OCI-LY7 (cell line): ENCODE results near the gene SPTLC1.

Source experiments
- EZH2phosphoT487 ChIP-seq: fragments of 200-600 bp; sonication (generic); IDR thresholded peaks from 2 replicates; pipeline ENCODE4 v1.6.1; 2018; ENCODE audit warnings: low read depth, borderline replicate concordance, mild to moderate bottlenecking, mixed run types, antibody characterized with exemption, low read length, moderate library complexity, mixed read lengths
- TF ChIP-seq, protein P1 (sequence below): fragments of 200-600 bp; sonication (generic); conservative IDR thresholded peaks from 2 replicates; pipeline ENCODE4 v1.5.1; 2014; ENCODE audit warnings: mild to moderate bottlenecking, antibody characterized with exemption, low read length, moderate library complexity, mixed read lengths

DNA sequence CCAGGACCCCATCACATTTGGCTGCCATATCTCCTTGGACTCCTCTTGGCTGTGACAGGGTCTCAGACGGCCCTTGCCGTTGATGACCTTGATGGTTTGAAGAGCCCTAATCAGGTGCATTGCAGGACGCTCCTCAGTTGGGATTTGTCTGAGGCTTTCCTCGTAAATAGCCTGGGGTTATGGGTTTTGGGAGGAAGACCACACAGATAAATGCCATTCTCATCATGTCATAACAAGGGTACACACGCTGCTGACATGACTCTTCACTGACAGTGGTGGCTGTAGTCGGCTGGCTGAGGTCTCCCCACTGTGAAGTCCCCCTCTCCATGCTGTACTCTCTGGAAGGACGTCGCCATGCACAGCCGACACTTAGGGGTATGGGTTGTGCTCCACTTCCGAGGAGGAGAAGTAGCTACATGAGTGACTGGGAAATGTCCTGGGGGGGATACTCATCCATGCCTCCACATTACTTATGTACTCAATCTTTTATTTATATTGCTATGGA, 42.9 kb upstream of the SPTLC1 start:
- TF ChIP-seq EZH2phosphoT487: no peak
- TF ChIP-seq, protein P1, sequence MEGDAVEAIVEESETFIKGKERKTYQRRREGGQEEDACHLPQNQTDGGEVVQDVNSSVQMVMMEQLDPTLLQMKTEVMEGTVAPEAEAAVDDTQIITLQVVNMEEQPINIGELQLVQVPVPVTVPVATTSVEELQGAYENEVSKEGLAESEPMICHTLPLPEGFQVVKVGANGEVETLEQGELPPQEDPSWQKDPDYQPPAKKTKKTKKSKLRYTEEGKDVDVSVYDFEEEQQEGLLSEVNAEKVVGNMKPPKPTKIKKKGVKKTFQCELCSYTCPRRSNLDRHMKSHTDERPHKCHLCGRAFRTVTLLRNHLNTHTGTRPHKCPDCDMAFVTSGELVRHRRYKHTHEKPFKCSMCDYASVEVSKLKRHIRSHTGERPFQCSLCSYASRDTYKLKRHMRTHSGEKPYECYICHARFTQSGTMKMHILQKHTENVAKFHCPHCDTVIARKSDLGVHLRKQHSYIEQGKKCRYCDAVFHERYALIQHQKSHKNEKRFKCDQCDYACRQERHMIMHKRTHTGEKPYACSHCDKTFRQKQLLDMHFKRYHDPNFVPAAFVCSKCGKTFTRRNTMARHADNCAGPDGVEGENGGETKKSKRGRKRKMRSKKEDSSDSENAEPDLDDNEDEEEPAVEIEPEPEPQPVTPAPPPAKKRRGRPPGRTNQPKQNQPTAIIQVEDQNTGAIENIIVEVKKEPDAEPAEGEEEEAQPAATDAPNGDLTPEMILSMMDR: no peak
